H7 (cell line): ENCODE measurements around the gene TRIM50. TPM values are rescaled to one million over a fixed set of nuclear protein-coding genes. Genes with fewer than 3 reads are reported as not detected.

Source experiments
- DNase-seq: peaks from one replicate; pipeline ENCODE4 v3.0.0; 2012
- H3K27me3 ChIP-seq: 2 replicates; pipeline ENCODE4 v1.6.0; 2011; ENCODE audit warnings: mild to moderate bottlenecking, low read length; ENCODE audit not compliant: control insufficient read depth, insufficient read depth
- H3K36me3 ChIP-seq: replicated peaks from 2 replicates; pipeline ENCODE4 v1.5.1; 2011; ENCODE audit warnings: low read length; ENCODE audit not compliant: control insufficient read depth, insufficient read depth
- H3K4me3 ChIP-seq: 2 replicates; pipeline ENCODE4 v1.5.1; 2011; ENCODE audit warnings: low read depth, mild to moderate bottlenecking, control low read depth, low read length, moderate library complexity; ENCODE audit not compliant: insufficient read depth
- total RNA-seq: library from RNA; depleted of rRNA; stranded (reverse); fragments of >200 nt; shearing (Covaris generic); gene quantifications from 2 replicates; pipeline ENCODE4 v1.2.3, GENCODE V29; 2014

The TRIM50 gene
- total RNA-seq, 1 experiment from 2014 or later, result not detected

DNA sequence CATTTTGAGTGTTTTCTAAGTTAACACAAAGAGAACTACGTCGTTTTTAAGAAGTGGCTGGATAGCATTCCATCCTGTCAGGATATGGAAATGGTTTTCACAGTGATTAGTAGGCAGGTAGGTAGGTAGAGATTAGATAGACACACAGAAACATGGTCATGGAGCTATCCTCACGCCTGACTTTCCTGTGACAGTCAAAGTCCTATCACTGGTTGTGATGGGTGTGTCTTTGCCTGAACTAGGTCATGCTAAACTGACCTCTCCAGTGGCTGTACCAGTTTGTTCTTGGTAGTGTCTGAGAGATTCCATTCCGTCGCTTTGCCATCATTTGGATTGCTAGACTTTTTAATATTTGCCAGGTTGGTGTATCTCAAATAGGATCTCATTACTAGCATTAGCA is 28.3 kb upstream of the TRIM50 start:
- Histone ChIP-seq H3K4me3 (no peak overlapping the region), H3K27me3 (no peaks in the 10 kb centered on the region), H3K36me3 (no peaks in the 10 kb centered on the region)
- no peak for DNase-seq

DNA sequence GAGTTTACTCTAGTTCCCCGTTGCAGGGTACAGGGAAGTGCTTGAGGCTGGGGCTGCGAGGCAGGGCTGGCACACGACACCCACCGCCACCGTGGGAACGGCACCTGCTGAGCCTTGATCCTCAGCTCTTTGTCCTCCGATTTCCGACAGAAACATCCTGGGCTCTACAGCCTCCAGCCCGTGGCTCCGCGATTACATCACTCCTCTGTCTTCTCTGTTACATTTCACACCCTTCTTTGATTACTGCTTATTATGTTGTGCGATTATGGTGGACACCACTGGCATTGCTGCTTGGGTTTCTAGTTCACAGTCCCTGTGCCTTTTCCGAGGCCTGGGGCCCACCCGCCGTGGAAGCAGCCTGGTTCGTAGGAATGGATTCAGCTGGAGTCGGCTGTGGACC is 26.9 kb upstream of the TRIM50 start:
- no peak for DNase-seq
- Histone ChIP-seq H3K36me3 (no peaks in the 10 kb centered on the region), H3K4me3 (no peak overlapping the region)

DNA sequence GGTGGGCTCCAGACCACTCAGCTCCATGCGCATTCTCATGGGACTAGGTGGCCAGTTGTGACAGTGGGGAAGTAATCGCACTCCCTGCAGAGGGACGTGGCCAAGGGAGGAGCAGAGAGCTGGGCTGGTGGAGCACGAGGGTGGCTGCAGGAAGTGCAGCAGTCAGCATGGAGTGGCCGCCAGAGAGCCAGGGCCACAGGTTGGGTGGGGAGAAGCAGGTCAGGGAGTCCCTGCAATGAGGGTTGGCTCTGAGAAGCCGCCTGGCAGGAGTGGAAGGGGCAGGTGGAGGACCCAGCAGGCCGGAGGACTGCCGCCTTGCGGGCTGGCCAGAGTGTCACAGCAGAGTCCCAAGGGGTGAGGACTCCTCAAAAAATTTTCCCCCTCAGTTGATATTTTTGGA is 26.3 kb upstream of the TRIM50 start:
- Histone ChIP-seq H3K36me3 (no peaks in the 10 kb centered on the region), H3K27me3 (no peaks in the 10 kb centered on the region), H3K4me3 (no peak overlapping the region)
- no peak for DNase-seq

More for the DNA sequence above, 26.9 kb upstream of the TRIM50 start:
- H3K27me3 ChIP-seq, result no peaks in the 10 kb centered on the region

DNA sequence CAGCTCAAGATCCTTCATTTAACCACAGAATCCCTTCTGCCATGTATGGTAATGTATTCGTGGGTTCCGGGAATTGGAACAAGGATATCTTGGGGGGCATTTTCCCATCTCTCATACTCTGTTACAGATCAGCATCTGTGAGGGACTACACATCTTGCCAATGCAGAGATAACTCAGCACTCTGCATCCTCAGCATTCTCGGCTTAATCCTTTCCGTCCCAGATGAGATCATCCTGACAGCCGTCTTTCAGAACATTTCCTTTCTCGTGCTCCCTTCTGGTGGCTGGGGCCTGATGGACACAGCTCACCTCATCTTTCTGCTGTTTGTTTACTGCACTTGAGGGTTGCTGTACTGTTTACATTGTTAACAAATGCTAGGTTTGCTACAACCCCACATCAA is 25.4 kb upstream of the TRIM50 start:
- Histone ChIP-seq H3K4me3 (no peak overlapping the region), H3K36me3 (no peaks in the 10 kb centered on the region), H3K27me3 (no peaks in the 10 kb centered on the region)
- DNase-seq, result no peak

DNA sequence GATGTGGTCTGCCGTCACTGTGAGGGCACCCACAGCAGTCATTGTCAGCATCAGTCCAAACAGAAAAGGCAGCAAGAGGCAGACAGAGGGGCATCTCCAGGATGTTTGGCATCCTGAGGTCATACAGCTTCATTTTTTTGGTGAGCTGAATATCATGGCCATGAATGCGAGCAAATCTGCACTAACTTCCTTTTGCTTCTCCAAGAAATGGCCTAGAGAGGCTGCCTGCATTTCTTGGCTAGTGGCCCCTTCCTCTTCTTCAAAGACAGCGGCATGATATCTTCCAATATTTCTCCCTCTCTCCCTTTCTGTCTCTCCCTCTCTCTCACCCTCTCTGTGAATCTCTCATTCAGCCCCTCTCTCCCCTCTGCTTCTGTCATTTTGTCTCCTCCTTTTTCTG is 24.9 kb upstream of the TRIM50 start:
- DNase-seq, result no peak
- no peaks in the 10 kb centered on the region for H3K27me3 ChIP-seq
- no peak overlapping the region for H3K4me3 ChIP-seq
- H3K36me3 ChIP-seq, result no peaks in the 10 kb centered on the region

DNA sequence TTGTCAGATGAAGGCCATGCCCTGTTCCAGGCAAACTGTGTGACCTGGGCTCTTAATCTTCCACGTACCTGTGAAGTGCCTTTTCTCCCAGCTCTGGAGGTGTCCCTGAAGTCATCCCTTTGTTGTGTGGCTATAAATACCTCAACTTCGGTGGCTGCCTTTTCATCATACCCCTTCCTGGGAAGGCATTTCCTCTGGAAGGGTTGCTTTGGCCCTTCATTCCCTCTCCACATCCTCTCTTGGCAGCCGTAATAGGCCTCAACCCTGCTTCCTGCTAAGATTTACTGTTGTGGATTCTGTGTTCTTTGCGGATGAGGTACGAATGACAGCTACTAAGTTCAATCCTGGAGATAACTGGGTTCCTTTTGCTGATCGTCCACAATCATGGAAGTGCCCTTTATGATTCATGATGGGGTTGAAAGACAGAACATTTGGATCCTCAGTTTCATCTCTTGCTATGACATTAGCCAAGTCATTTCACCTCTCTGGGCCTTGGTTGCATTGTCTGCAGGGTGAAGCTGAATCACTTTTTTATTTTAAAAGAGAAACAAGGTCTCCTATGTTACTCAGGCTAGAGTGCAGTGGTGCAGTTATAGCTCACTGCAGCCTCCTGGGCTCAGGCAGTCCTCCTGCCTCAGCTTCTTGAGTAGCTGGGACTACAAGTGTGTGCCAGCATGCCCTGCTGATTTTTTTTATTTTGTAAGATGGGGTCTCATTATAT is 23.7 kb upstream of the TRIM50 start:
- DNase-seq, result peak; percentile 61
- H3K27me3 ChIP-seq, result no peaks in the 10 kb centered on the region
- H3K4me3 ChIP-seq, result no peak overlapping the region
- H3K36me3 ChIP-seq, result no peaks in the 10 kb centered on the region

DNA sequence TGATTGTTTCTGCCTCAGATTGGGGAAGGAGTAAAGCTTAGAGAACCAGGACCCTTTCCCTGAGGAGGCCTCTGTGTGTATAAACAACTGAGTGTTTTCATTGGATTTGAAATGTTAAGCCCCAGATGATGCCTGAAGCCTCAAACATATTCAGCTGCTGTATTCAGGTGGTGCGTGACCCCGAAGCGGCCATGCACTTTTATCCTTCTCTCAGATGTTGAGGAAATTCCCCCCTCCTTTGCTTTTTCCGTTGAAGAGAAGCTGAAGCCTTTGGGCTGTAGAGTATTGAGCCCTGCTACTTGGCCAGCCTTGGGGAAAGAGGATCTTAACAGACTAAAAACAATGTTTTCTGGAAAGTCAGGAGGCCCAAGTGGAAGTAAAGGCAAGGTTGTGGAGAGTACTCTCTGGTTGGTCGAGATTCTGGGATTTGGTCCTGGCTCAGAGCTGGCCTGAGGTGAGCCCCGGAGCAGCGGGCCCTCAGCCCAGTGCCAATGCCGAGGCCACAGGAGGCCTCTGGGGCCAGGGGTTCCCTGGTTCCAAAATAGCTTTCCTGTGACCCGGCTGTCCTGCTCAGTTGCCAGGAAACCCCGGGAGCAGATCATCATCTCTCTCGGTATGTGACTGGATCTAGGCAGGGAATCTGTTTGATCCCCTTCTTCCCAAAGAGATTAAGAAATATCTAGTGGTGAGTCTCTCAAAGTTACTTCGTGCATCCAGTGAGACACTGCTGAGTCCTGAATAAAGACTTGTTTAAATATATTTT is 22.6 kb upstream of the TRIM50 start:
- no peaks in the 10 kb centered on the region for H3K36me3 ChIP-seq
- no peak overlapping the region for H3K4me3 ChIP-seq
- DNase-seq, result peak; percentile 44
- H3K27me3 ChIP-seq, result no peaks in the 10 kb centered on the region

DNA sequence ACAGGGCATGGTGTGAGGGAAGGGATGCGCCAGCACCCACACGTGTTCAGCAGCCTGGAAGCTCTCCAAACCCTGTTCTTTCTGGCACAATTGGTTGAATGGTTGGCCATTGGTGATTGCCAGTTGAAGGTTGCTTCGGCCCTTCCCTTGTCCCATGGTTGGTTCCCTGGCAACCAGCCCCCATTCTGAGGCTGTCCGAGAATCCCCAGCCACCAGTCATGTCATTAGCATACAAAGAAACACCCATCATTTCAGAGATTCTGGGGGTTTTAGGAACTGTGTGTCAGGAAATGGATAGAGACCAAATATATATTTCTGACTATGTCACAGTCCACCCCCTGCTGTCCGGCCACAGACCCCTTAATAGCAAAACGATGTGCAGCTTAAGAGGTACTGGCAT is 21.9 kb upstream of the TRIM50 start:
- H3K36me3 ChIP-seq, result no peaks in the 10 kb centered on the region
- H3K27me3 ChIP-seq, result no peaks in the 10 kb centered on the region

DNA sequence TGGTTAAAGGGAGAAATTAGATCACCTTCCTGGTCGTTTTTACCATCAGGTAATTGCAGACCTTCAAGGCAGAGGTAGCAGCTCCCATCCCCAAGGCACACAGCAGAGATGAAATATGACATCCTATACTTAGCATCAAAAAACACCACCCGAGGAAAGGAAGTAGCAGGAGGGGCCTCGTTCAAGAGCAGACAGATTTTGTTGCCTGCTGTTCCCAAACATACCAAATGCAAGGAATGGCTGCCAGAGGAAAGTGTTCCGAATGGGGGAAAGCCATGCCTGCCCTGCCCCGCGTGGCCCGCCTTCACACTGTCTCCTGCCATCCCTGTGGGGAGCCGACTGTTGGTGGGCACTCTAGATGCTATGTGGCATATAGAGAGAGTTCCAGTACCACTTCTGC is 18.1 kb upstream of the TRIM50 start:
- H3K4me3 ChIP-seq, result no peak overlapping the region
- no peaks in the 10 kb centered on the region for H3K36me3 ChIP-seq
- DNase-seq, result no peak
- no peaks in the 10 kb centered on the region for H3K27me3 ChIP-seq

More for the DNA sequence above, 21.9 kb upstream of the TRIM50 start:
- no peak for DNase-seq
- no peak overlapping the region for H3K4me3 ChIP-seq

DNA sequence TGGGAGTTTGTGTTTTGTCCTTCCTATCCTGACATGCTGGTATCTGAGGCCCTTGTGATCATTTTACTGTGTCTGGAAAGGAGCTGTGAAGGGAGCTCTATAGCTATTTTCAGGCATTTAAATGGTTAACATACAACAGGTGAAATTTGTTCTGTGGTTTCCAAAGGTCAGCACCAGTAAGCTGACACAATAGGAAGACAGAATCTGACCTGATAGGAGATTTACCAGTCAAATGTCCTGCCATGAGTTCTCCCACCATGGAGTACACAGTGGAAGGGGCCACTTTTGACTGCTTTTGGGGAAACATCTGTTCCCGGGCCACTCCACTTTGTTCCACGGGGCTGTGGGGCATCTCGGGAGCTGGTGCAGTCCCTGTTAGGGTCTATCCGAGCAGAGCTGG is 17.7 kb upstream of the TRIM50 start:
- H3K4me3 ChIP-seq, result no peak overlapping the region
- no peak for DNase-seq
- H3K27me3 ChIP-seq, result no peaks in the 10 kb centered on the region
- no peaks in the 10 kb centered on the region for H3K36me3 ChIP-seq

DNA sequence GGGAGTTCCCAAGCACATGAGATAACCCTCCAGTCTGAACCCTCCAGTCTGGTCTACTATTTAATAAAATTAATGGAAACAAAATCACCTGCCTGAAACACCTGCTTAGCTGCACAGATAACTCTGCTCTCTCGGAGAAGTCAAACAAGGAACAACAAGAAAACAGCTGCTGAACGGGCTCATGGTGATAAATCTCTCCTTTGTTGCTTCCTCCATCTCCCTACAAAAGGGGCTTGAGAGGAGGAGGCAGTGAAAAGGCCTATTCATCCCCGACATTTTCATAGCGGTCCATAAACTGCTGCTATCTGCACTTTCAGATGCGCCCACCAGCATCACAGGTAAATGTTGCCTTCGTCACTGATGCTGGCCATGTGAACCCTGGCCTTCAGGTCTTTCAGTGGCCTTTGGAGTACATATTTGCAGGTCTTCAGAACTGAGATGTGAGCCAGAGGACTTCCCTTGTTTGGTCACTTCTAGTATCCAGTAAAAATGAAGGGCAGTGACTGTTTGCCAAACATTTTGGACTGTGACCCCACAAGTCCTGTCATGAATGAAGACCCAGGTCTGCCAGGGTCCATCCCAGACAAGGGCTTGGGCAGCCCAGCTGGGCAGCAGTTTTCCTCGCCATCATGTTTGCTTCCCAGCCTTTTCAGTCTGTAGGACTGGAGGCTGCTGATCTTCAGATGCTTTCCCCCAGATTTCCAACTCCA is 15.9 kb upstream of the TRIM50 start:
- no peak for DNase-seq
- Histone ChIP-seq H3K4me3 (no peak overlapping the region), H3K36me3 (no peaks in the 10 kb centered on the region), H3K27me3 (no peaks in the 10 kb centered on the region)

DNA sequence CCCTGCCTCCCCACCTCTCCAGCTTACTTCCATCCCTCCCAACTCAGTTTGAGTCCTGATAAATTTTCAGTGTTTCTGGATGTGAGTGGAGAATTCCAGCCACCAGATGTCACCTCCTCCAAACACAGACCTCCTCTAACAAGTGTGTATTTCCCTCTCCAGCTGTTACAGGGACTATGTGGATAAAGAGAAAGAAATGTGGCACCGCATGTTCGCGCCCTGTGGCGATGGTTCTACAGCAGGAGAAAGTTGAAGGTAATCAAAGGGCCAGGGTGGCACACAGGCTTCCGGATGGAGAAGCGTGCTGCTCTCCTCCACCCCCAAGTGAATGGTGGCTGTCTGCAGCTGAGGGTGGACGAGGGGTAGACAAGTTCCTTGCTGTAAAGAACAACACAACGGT is 14.8 kb upstream of the TRIM50 start:
- Histone ChIP-seq H3K27me3 (no peaks in the 10 kb centered on the region), H3K36me3 (no peaks in the 10 kb centered on the region), H3K4me3 (no peak overlapping the region)
- DNase-seq, result peak; percentile 81

DNA sequence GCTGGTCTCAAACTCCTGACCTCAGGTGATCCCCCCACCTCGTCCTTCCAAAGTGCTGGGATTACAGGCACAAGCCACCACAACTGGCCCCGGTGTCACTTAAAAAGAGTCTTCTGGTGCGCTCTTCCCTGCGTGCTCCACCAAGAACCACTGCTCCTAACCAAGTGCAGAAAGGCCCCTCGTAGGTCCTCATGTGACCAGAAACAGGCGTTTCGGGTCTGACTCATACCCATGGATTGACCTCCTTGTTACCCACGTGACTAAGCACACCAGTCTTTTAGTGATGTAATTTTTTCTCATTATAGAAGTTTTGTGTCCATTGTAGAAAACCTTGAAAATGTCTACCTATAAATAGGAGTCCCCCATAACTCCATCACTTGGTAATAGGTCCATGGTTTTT is 14.0 kb upstream of the TRIM50 start:
- DNase-seq, result no peak
- Histone ChIP-seq H3K36me3 (no peaks in the 10 kb centered on the region), H3K4me3 (no peak overlapping the region), H3K27me3 (no peaks in the 10 kb centered on the region)

DNA sequence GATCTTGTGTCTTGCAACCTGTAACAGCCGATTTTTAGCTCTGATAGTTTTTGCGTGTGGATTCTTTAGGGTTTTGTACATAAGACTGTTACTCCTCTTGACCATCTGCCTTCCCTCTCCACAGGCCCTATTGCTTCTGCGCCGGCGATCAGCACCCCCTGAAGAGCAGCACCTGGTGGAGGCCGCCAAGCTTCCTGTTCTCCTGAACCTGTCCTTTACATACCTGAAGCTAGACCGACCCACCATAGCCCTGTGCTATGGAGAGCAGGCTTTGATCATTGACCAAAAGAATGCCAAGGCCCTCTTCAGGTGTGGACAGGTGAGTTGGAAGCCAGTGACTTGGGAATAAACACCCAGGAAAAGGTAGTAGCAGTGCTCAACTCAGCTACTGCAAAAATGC is 12.6 kb upstream of the TRIM50 start:
- Histone ChIP-seq H3K27me3 (no peaks in the 10 kb centered on the region), H3K4me3 (no peak overlapping the region), H3K36me3 (no peaks in the 10 kb centered on the region)
- DNase-seq, result peak; percentile 75

DNA sequence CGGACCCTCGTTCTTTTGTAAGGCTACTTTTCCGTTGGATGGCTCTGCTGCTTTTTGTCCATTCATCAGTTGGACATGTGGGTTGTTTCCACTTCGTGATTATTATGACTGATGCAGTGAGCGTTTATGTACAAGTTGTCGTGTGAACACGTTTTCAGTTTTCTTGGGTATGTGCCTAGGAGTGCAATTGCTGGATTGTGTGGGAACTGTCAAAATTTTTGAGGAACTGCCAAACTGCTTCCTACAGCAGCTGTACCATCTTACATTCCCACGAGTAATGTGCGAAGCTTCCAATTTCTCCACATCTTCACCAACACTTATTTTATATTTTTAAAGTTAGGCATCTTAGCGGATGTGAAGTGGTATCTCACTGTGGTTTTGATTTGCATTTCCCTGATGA is 10.4 kb upstream of the TRIM50 start:
- Histone ChIP-seq H3K27me3 (no peaks in the 10 kb centered on the region), H3K4me3 (no peak overlapping the region), H3K36me3 (no peaks in the 10 kb centered on the region)
- no peak for DNase-seq
